HEK293 (cell line): ENCODE measurements around the gene XYLT2.
A peak's percentile ranks its signal among the peaks of the same experiment; 100 is the strongest.

ENCODE experiments used
- CTCF ChIA-PET: fragments of 350-600 bp; formaldehyde crosslinking; extraction: SDS; loops from one replicate; lab custom pipeline; 2021; ENCODE audit warnings: antibody characterized with exemption; lab: Yijun Ruan, JAX
- POLR2A ChIA-PET: fragments of 300-600 bp; formaldehyde crosslinking; extraction: SDS; loops from one replicate; lab custom pipeline; 2020; ENCODE audit warnings: antibody characterized with exemption, inconsistent platforms; lab: Yijun Ruan, JAX
- H3K27ac ChIP-seq: fragments of 200-500 bp; sonication (Bioruptor generic); 2 replicates; pipeline ENCODE4 v1.5.1; 2014; ENCODE audit warnings: low read depth, low read length, control low read depth, inconsistent platforms; ENCODE audit errors: extremely low read depth
- H3K36me3 ChIP-seq, 2 experiments: fragments of 200-500 bp in 1 of 2; sonication (Bioruptor generic) in 1 of 2; 1 replicate in 1 of 2; 2 replicates in 1 of 2; pipeline ENCODE4 v1.5.1; 2014 to 2017; ENCODE audit warnings: inconsistent platforms in 2 of 2, low read length in 2 of 2; ENCODE audit not compliant: control insufficient read depth in 2 of 2, insufficient read depth in 1 of 2
- H3K4me1 ChIP-seq: fragments of 200-500 bp; sonication (Bioruptor generic); 2 replicates; pipeline ENCODE4 v1.5.1; 2014; ENCODE audit warnings: mild to moderate bottlenecking, low read length, inconsistent platforms; ENCODE audit not compliant: control insufficient read depth, insufficient read depth
- H3K4me3 ChIP-seq: 2 replicates; pipeline ENCODE4 v1.5.1; 2011; ENCODE audit warnings: low read depth, mild to moderate bottlenecking, control low read depth, low read length, moderate library complexity
- H3K9me3 ChIP-seq: fragments of 200-500 bp; sonication (Bioruptor generic); 2 replicates; pipeline ENCODE4 v1.5.1; 2014; ENCODE audit warnings: low read depth, low read length, inconsistent platforms; ENCODE audit not compliant: control insufficient read depth, insufficient read depth
- HOXC10 ChIP-seq: sonication (generic); formaldehyde crosslinking; IDR thresholded peaks from 2 replicates; pipeline ENCODE4 v1.8.1; 2023; ENCODE audit warnings: mild to moderate bottlenecking, missing genetic modification reagents
- KLF7 ChIP-seq: fragments of 450-650 bp; formaldehyde crosslinking; IDR thresholded peaks from 2 replicates; pipeline ENCODE4 v1.5.1; 2016; ENCODE audit warnings: missing biosample characterization, missing genetic modification characterization, borderline replicate concordance
- MEIS1 ChIP-seq: sonication (generic); formaldehyde crosslinking; IDR thresholded peaks from 2 replicates; pipeline ENCODE4 v1.8.1; 2022; ENCODE audit warnings: missing genetic modification reagents, mild to moderate bottlenecking, borderline replicate concordance
- PATZ1 ChIP-seq: fragments of 450-650 bp; formaldehyde crosslinking; IDR thresholded peaks from 2 replicates; pipeline ENCODE4 v1.5.1; 2016; ENCODE audit warnings: missing biosample characterization, missing genetic modification characterization
- REPIN1 ChIP-seq: fragments of 450-650 bp; formaldehyde crosslinking; IDR thresholded peaks from 2 replicates; pipeline ENCODE4 v1.5.1; 2017; ENCODE audit warnings: missing biosample characterization, missing genetic modification characterization, low read depth
- ZBTB10 ChIP-seq: fragments of 450-650 bp; formaldehyde crosslinking; IDR thresholded peaks from 2 replicates; pipeline ENCODE4 v1.5.1; 2016; ENCODE audit warnings: missing biosample characterization, missing genetic modification characterization
- ZBTB17 ChIP-seq: fragments of 450-650 bp; formaldehyde crosslinking; IDR thresholded peaks from 2 replicates; pipeline ENCODE4 v1.5.1; 2016; ENCODE audit warnings: missing biosample characterization, missing genetic modification characterization
- ZBTB20 ChIP-seq: fragments of 450-650 bp; formaldehyde crosslinking; IDR thresholded peaks from 2 replicates; pipeline ENCODE4 v1.5.1; 2016; ENCODE audit warnings: missing biosample characterization, missing genetic modification characterization
- ZBTB48 ChIP-seq: fragments of 450-650 bp; formaldehyde crosslinking; IDR thresholded peaks from 2 replicates; pipeline ENCODE4 v1.5.1; 2016; ENCODE audit warnings: missing biosample characterization, missing genetic modification characterization
- ZBTB7A ChIP-seq: fragments of 450-650 bp; formaldehyde crosslinking; IDR thresholded peaks from 2 replicates; pipeline ENCODE4 v1.5.1; 2016; ENCODE audit warnings: low read depth, missing biosample characterization, missing genetic modification characterization
- ZNF2 ChIP-seq: fragments of 450-650 bp; formaldehyde crosslinking; IDR thresholded peaks from 2 replicates; pipeline ENCODE4 v1.5.1; 2016; ENCODE audit warnings: missing biosample characterization, missing genetic modification characterization
- ZNF48 ChIP-seq: fragments of 450-650 bp; formaldehyde crosslinking; IDR thresholded peaks from 2 replicates; pipeline ENCODE4 v1.5.1; 2016; ENCODE audit warnings: missing biosample characterization, missing genetic modification characterization
- ZNF580 ChIP-seq: fragments of 450-650 bp; formaldehyde crosslinking; IDR thresholded peaks from 2 replicates; pipeline ENCODE4 v1.5.1; 2016; ENCODE audit warnings: missing biosample characterization, missing genetic modification characterization
- ZNF654 ChIP-seq: fragments of 450-650 bp; formaldehyde crosslinking; IDR thresholded peaks from 2 replicates; pipeline ENCODE4 v1.5.1; 2016; ENCODE audit warnings: low read depth, missing biosample characterization, missing genetic modification characterization
- ZSCAN30 ChIP-seq: fragments of 450-650 bp; IDR thresholded peaks from 2 replicates; pipeline ENCODE4 v1.5.1; 2018; ENCODE audit warnings: missing biosample characterization, mild to moderate bottlenecking, missing genetic modification characterization, moderate library complexity

The XYLT2 gene

GRCh38 chr17:50350733-50351132 is 4.8 kb downstream of the XYLT2 start:
- Histone ChIP-seq H3K4me3 (no peak overlapping the region), H3K4me1 (peaks cover 11% of the 10 kb centered on the region), H3K9me3 (no peaks in the 10 kb centered on the region), H3K27ac (no peak overlapping the region)
- TF ChIP-seq ZBTB10 (tag by site-specific recombination) (no peak), ZNF2 (tag by site-specific recombination) (no peak), ZBTB20 (tag by site-specific recombination) (no peak), ZNF580 (tag by site-specific recombination) (no peak), PATZ1 (tag by site-specific recombination) (no peak)
- TF ChIP-seq, all 188 proteins: peak for 0
- ChIA-PET CTCF (interaction anchor here (0.6 to 2.6 kb wide), 4 partner anchors 11 to 212 kb away, joined by 3 to 14 read pairs (median 4); no protein-coding TSS in a partner anchor), POLR2A (interaction anchor here (0.6 kb wide), 1 partner anchor 774 kb away, joined by 5 read pairs; no protein-coding TSS in a partner anchor)
- peaks cover 0 to 48% of the 10 kb centered on the region in 2 experiments; a peak in 1 of 3 replicates for H3K36me3 ChIP-seq

GRCh38 chr17:50352072-50352692 is 6.3 kb downstream of the XYLT2 start:
- no peak overlapping the region for H3K4me3 ChIP-seq
- peaks cover 0 to 62% of the 10 kb centered on the region in 2 experiments; a peak in 1 of 3 replicates for H3K36me3 ChIP-seq
- TF ChIP-seq KLF7: no peak
- TF ChIP-seq REPIN1 (tag by site-specific recombination): no peak
- TF ChIP-seq ZBTB17: 0 out of 2 replicates have a peak, but pooled peaks have one; percentile 9
- no peak for TF ChIP-seq MEIS1
- no peak for TF ChIP-seq ZBTB7A (tag by site-specific recombination)
- no peaks in the 10 kb centered on the region for H3K9me3 ChIP-seq
- H3K4me1 ChIP-seq: peaks cover 9% of the 10 kb centered on the region
- POLR2A ChIA-PET: interaction anchor here (1.3 kb wide), 1 partner anchor 10 kb away, joined by 10 read pairs; no protein-coding TSS in a partner anchor
- no peak overlapping the region for H3K27ac ChIP-seq
- CTCF ChIA-PET: interaction anchor here (0.6 to 2.6 kb wide), 4 partner anchors 9 to 805 kb away, joined by 3 to 14 read pairs (median 4); no protein-coding TSS in a partner anchor

GRCh38 chr17:50352693-50353599 is 7.0 kb downstream of the XYLT2 start:
- no peaks in the 10 kb centered on the region for H3K9me3 ChIP-seq
- peaks cover 0 to 68% of the 10 kb centered on the region in 2 experiments; a peak in 1 of 3 replicates for H3K36me3 ChIP-seq
- H3K27ac ChIP-seq: no peak overlapping the region
- TF ChIP-seq ZSCAN30 (tag by site-specific recombination) (no peak), ZNF48 (tag by site-specific recombination) (no peak), ZBTB48 (tag by site-specific recombination) (no peak), HOXC10 (CRISPR knock-in tag) (no peak), ZNF654 (tag by site-specific recombination) (no peak)
- H3K4me3 ChIP-seq: no peak overlapping the region
- ChIA-PET POLR2A (interaction anchor here (1.3 kb wide), 1 partner anchor 9 kb away, joined by 10 read pairs; no protein-coding TSS in a partner anchor), CTCF (interaction anchor here (1.0 to 2.6 kb wide), 2 partner anchors 9 to 56 kb away, joined by 3 to 14 read pairs; no protein-coding TSS in a partner anchor)
- peaks cover 1% of the 10 kb centered on the region for H3K4me1 ChIP-seq
